Body of pancreas (tissue), 4 donors: ENCODE measurements around the gene KCNH1. TPM values are rescaled to one million over a fixed set of nuclear protein-coding genes. Genes with fewer than 3 reads are reported as not detected.

Experiments
- ATAC-seq: fragments of 150-250 bp; one replicate; pipeline ENCODE4 v1.9.1; 2016
- DNase-seq, 4 donors: peaks; one replicate each; pipeline ENCODE4 v3.0.0-alpha.2; 2019
- H3K27ac ChIP-seq, 4 donors: fragments of 200-600 bp; sonication (generic); 1 replicate in 3 of 4; 2 replicates in 1 of 4; pipeline versions ENCODE4 v1.5.1 to v1.6.1; 2016 to 2019; ENCODE audit warnings: mild to moderate bottlenecking in 1 of 4, mixed read lengths in 1 of 4, moderate library complexity in 1 of 4
- H3K27me3 ChIP-seq, 2 donors: fragments of 200-600 bp; sonication (generic); one replicate each; pipeline ENCODE4 v1.6.0; 2016; ENCODE audit warnings: mild to moderate bottlenecking in 1 of 2
- H3K36me3 ChIP-seq, 2 donors: fragments of 200-600 bp; sonication (generic); replicated peaks in 1 of 2; 2 replicates each; pipeline ENCODE4 v1.5.1; 2016; ENCODE audit warnings: low read depth in 2 of 2; ENCODE audit not compliant: insufficient read depth in 1 of 2
- H3K4me1 ChIP-seq: fragments of 200-600 bp; sonication (generic); one replicate; pipeline ENCODE4 v1.6.0; 2016
- H3K4me3 ChIP-seq, 2 donors: fragments of 200-600 bp; sonication (generic); 1 replicate in 1 of 2; 2 replicates in 1 of 2; pipeline ENCODE4 v1.5.1; 2016 to 2019
- H3K9me3 ChIP-seq, 3 donors: fragments of 200-600 bp; sonication (generic); 1 replicate in 2 of 3; 2 replicates in 1 of 3; pipeline ENCODE4 v1.5.1; 2016
- CTCF ChIP-seq, 7 experiments: fragments of 450-650 bp in 4 of 7; fragments of 200-600 bp in 3 of 7; sonication (generic) in 3 of 7; IDR thresholded peaks; one replicate each; pipeline ENCODE4 v1.5.1; 2016 to 2019; ENCODE audit warnings: antibody characterized with exemption in 7 of 7
- POLR2A ChIP-seq, 3 donors: fragments of 450-650 bp; IDR thresholded peaks; one replicate each; pipeline ENCODE4 v1.6.1; 2016; ENCODE audit warnings: antibody characterized with exemption in 3 of 3, mild to moderate bottlenecking in 2 of 3
- WGBS, 2 donors: methylation state at CpG; one replicate each; pipeline ENCODE4 v1.1.5; 2017; 5-methylcytosine and 5-hydroxymethylcytosine counted together
- intact Hi-C: fragments of 100-400 bp; cut with DNase I; formaldehyde crosslinking; loops from one replicate; pipeline ENCODE4 v1.15.1; 2023
- total RNA-seq, 2 donors: library from RNA; depleted of rRNA; stranded (reverse); fragments of >200 nt; gene quantifications; one replicate each; pipeline ENCODE4 v1.1.0, GENCODE V29; 2016

KCNH1 gene
- total RNA-seq, 2 donors from 2014 or later: 0.52 TPM; not detected in 1

DNA sequence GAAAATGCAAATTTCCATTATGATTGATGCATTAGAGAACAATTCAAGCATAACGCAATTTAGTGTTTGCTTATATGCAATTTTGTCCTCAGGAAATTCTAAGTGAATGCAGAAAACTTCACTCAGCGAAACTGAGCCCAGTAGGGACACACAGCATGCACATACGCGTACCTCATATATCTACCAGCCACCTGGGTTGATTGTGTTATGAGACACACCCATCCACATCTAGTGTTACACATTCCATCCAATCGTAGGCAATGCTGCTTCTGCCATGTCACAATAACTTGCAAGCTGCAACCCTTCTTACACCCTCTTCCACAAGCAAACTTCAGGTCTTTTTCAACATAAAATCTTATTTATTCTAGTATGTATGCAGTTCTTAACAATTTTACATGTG lies 492.4 kb downstream of the KCNH1 start:
- ATAC-seq (no peak), DNase-seq (no peak)
- no peaks in the 10 kb centered on the region for H3K4me1 ChIP-seq
- no peaks in the 10 kb centered on the region for H3K9me3 ChIP-seq
- no peak overlapping the region for H3K4me3 ChIP-seq
- 75% methylated on average over 5 of the region's 5 CpGs for WGBS, 2 donors
- no peak overlapping the region for H3K27ac ChIP-seq
- intact Hi-C loops: no loop called here
- no peaks in the 10 kb centered on the region for H3K27me3 ChIP-seq
- TF ChIP-seq POLR2A (IDR thresholded peaks at IDR 0.05) (no peak), CTCF (IDR thresholded peaks at IDR 0.05) (no peak)
- H3K36me3 ChIP-seq: no peaks in the 10 kb centered on the region

GRCh38 chr1:210635108-210635507 lies 498.8 kb downstream of the KCNH1 start:
- WGBS, 2 donors: 74 to 79% methylated on average over 2 of the region's 2 CpGs
- Histone ChIP-seq H3K27me3 (no peaks in the 10 kb centered on the region), H3K4me1 (no peaks in the 10 kb centered on the region), H3K27ac (no peak overlapping the region), H3K4me3 (no peak overlapping the region), H3K36me3 (no peaks in the 10 kb centered on the region), H3K9me3 (no peaks in the 10 kb centered on the region)
- DNase-seq (no peak), ATAC-seq (no peak)
- no peak for TF ChIP-seq CTCF (IDR thresholded peaks at IDR 0.05)
- TF ChIP-seq POLR2A (IDR thresholded peaks at IDR 0.05): no peak
- intact Hi-C loops: no loop called here

- intact Hi-C loops: no loop called here
- Histone ChIP-seq H3K9me3 (no peaks in the 10 kb centered on the region), H3K4me1 (peaks cover under 1% of the 10 kb centered on the region), H3K27me3 (no peaks in the 10 kb centered on the region), H3K27ac (no peak overlapping the region), H3K4me3 (no peak overlapping the region), H3K36me3 (no peaks in the 10 kb centered on the region)
- DNase-seq (no peak), ATAC-seq (no peak)
- TF ChIP-seq POLR2A (IDR thresholded peaks at IDR 0.05) (no peak), CTCF (IDR thresholded peaks at IDR 0.05) (no peak)
- 92 to 96% methylated on average over 6 of the region's 6 CpGs for WGBS, 2 donors
These were observed 500.3 kb downstream of the KCNH1 start for GRCh38 chr1:210633636-210634035.

- ATAC-seq: no peak
- TF ChIP-seq POLR2A (IDR thresholded peaks at IDR 0.05): no peak
- TF ChIP-seq CTCF (IDR thresholded peaks at IDR 0.05): no peak
- Histone ChIP-seq H3K27ac (no peak overlapping the region), H3K4me3 (no peak overlapping the region), H3K9me3 (no peaks in the 10 kb centered on the region), H3K27me3 (no peaks in the 10 kb centered on the region), H3K4me1 (peaks cover 5% of the 10 kb centered on the region), H3K36me3 (no peaks in the 10 kb centered on the region)
- no peak for DNase-seq
- intact Hi-C loops: no loop called here
- WGBS, 2 donors: 92 to 98% methylated on average over 3 of the region's 3 CpGs
These were observed 500.8 kb downstream of the KCNH1 start for GRCh38 chr1:210633140-210633539.

- intact Hi-C loops: no loop called here
These were observed 502.5 kb downstream of the KCNH1 start for GRCh38 chr1:210631399-210631798.

More at GRCh38 chr1:210631399-210631798, 502.5 kb downstream of the KCNH1 start:
- H3K9me3 ChIP-seq: no peaks in the 10 kb centered on the region
- DNase-seq: no peak
- TF ChIP-seq CTCF (IDR thresholded peaks at IDR 0.05): no peak
- no peak for TF ChIP-seq POLR2A (IDR thresholded peaks at IDR 0.05)
- no peaks in the 10 kb centered on the region for H3K36me3 ChIP-seq
- no peak for ATAC-seq
- H3K4me3 ChIP-seq: no peak overlapping the region
- WGBS, 2 donors: 65 to 79% methylated on average over 3 of the region's 3 CpGs
- no peaks in the 10 kb centered on the region for H3K27me3 ChIP-seq
- H3K4me1 ChIP-seq: peaks cover 9% of the 10 kb centered on the region
- H3K27ac ChIP-seq: no peak overlapping the region
